Prostate gland (tissue), 2 donors: ENCODE results near the gene EPYC. TPM values are rescaled to one million over a fixed set of nuclear protein-coding genes. Genes with fewer than 3 reads are reported as not detected.

ENCODE experiments used
- DNase-seq: peaks from one replicate; pipeline ENCODE4 v3.0.0-alpha.2; 2019; ENCODE audit warnings: low spot score
- H3K27ac ChIP-seq, 2 donors: fragments of 200-600 bp; sonication (generic); 2 replicates each; pipeline ENCODE4 v1.5.1; 2017 to 2019
- H3K27me3 ChIP-seq: fragments of 200-600 bp; sonication (generic); replicated peaks from 2 replicates; pipeline ENCODE4 v1.5.1; 2019; ENCODE audit not compliant: insufficient read depth
- H3K36me3 ChIP-seq, 2 donors: fragments of 200-600 bp; sonication (generic); 1 replicate in 1 of 2; 2 replicates in 1 of 2; pipeline versions ENCODE4 v1.5.1 to v1.8.1; 2017 to 2019
- H3K4me1 ChIP-seq: fragments of 200-600 bp; sonication (generic); replicated peaks from 2 replicates; pipeline ENCODE4 v1.5.1; 2019
- H3K4me3 ChIP-seq, 2 donors: fragments of 200-600 bp; sonication (generic); 2 replicates each; pipeline ENCODE4 v1.5.1; 2017 to 2019
- H3K9me3 ChIP-seq: fragments of 200-600 bp; sonication (generic); 2 replicates; pipeline ENCODE4 v1.5.1; 2017
- POLR2A ChIP-seq: fragments of 450-650 bp; IDR thresholded peaks from one replicate; pipeline ENCODE4 v1.6.1; 2016; ENCODE audit warnings: antibody characterized with exemption, mild to moderate bottlenecking
- POLR2AphosphoS5 ChIP-seq: sonication (generic); formaldehyde crosslinking; IDR thresholded peaks from one replicate; pipeline ENCODE4 v1.6.1; 2017; ENCODE audit warnings: antibody characterized with exemption
- WGBS: methylation state at CpG from one replicate; pipeline ENCODE4 v1.1.5; 2018; 5-methylcytosine and 5-hydroxymethylcytosine counted together
- intact Hi-C: fragments of 100-400 bp; cut with DNase I; formaldehyde crosslinking; loops from one replicate; pipeline ENCODE4 v1.14.2; 2022
- total RNA-seq, 2 donors: library from RNA; depleted of rRNA; stranded (reverse); fragments of >200 nt; gene quantifications; one replicate each; pipeline ENCODE4 v1.1.0, GENCODE V29; 2016
- TF ChIP-seq, protein P1 (sequence below), 4 experiments: fragments of 200-600 bp in 2 of 4; fragments of 450-650 bp in 2 of 4; sonication (generic) in 2 of 4; IDR thresholded peaks; 1 replicate in 3 of 4; 2 replicates in 1 of 4; pipeline ENCODE4 v1.5.1; 2016 to 2019; ENCODE audit warnings: antibody characterized with exemption in 4 of 4, mild to moderate bottlenecking in 2 of 4, moderate library complexity in 2 of 4

EPYC gene
- total RNA-seq, 2 donors from 2014 or later, result not detected

- intact Hi-C loops, result no loop called here
- Histone ChIP-seq H3K27ac (no peak overlapping the region), H3K36me3 (no peaks in the 10 kb centered on the region), H3K27me3 (no peaks in the 10 kb centered on the region), H3K4me3 (no peak overlapping the region), H3K4me1 (no peaks in the 10 kb centered on the region), H3K9me3 (no peaks in the 10 kb centered on the region)
- TF ChIP-seq, protein P1, sequence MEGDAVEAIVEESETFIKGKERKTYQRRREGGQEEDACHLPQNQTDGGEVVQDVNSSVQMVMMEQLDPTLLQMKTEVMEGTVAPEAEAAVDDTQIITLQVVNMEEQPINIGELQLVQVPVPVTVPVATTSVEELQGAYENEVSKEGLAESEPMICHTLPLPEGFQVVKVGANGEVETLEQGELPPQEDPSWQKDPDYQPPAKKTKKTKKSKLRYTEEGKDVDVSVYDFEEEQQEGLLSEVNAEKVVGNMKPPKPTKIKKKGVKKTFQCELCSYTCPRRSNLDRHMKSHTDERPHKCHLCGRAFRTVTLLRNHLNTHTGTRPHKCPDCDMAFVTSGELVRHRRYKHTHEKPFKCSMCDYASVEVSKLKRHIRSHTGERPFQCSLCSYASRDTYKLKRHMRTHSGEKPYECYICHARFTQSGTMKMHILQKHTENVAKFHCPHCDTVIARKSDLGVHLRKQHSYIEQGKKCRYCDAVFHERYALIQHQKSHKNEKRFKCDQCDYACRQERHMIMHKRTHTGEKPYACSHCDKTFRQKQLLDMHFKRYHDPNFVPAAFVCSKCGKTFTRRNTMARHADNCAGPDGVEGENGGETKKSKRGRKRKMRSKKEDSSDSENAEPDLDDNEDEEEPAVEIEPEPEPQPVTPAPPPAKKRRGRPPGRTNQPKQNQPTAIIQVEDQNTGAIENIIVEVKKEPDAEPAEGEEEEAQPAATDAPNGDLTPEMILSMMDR (IDR thresholded peaks at IDR 0.05), result no peak
- TF ChIP-seq POLR2A (no peak), POLR2AphosphoS5 (no peak)
- no peak for DNase-seq
Measured at GRCh38 chr12:90970911-90971310, 33.9 kb downstream of the EPYC start.

GRCh38 chr12:90970471-90970870 is 34.3 kb downstream of the EPYC start:
- no peaks in the 10 kb centered on the region for H3K9me3 ChIP-seq
- no peaks in the 10 kb centered on the region for H3K4me1 ChIP-seq
- H3K27ac ChIP-seq, result no peak overlapping the region
- H3K27me3 ChIP-seq, result no peaks in the 10 kb centered on the region
- intact Hi-C loops, result no loop called here
- no peak for DNase-seq
- H3K36me3 ChIP-seq, result no peaks in the 10 kb centered on the region
- TF ChIP-seq, protein P1 (IDR thresholded peaks at IDR 0.05), result no peak
- TF ChIP-seq POLR2AphosphoS5 (no peak), POLR2A (no peak)
- H3K4me3 ChIP-seq, result no peak overlapping the region

DNA sequence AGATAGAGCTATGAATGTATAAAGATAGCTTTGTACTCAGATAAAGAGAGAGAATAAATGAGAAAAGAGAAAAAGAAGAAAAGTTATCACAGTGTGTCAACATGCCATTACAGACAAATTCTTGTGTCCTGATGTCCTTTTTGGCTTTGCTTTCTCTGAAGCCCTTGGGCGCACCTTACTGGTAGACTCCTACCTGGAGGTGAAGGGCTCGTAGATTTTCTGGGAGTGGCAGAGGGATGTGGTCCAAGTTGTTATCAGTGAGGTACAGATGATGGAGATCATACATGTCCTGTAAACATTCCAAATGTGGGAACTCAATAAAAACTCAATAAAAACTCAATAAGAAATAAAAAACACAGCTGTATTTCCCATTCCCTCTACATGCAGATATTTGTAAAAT is 34.9 kb downstream of the EPYC start:
- no peaks in the 10 kb centered on the region for H3K27me3 ChIP-seq
- WGBS, result 91% methylated on average over 2 of the region's 2 CpGs
- H3K4me1 ChIP-seq, result no peaks in the 10 kb centered on the region
- intact Hi-C loops, result no loop called here
- no peaks in the 10 kb centered on the region for H3K9me3 ChIP-seq
- H3K27ac ChIP-seq, result no peak overlapping the region
- DNase-seq, result no peak
- no peaks in the 10 kb centered on the region for H3K36me3 ChIP-seq
- H3K4me3 ChIP-seq, result no peak overlapping the region
- TF ChIP-seq POLR2A, result no peak
- no peak for TF ChIP-seq POLR2AphosphoS5
- TF ChIP-seq, protein P1 (IDR thresholded peaks at IDR 0.05), result no peak

GRCh38 chr12:90969346-90969745 is 35.4 kb downstream of the EPYC start:
- 3% methylated on average over 1 of the region's 1 CpG for WGBS
- intact Hi-C loops, result no loop called here

GRCh38 chr12:90965204-90965603 is 39.6 kb downstream of the EPYC start:
- H3K4me3 ChIP-seq, result no peak overlapping the region
- intact Hi-C loops, result no loop called here
- H3K9me3 ChIP-seq, result no peaks in the 10 kb centered on the region
- TF ChIP-seq POLR2AphosphoS5, result no peak
- TF ChIP-seq POLR2A, result no peak
- TF ChIP-seq, protein P1 (IDR thresholded peaks at IDR 0.05), result no peak
- no peak overlapping the region for H3K27ac ChIP-seq
- DNase-seq, result no peak
- no peaks in the 10 kb centered on the region for H3K4me1 ChIP-seq
- H3K27me3 ChIP-seq, result no peaks in the 10 kb centered on the region
- H3K36me3 ChIP-seq, result no peaks in the 10 kb centered on the region
- WGBS, result 87% methylated on average over 2 of the region's 2 CpGs

More at GRCh38 chr12:90969346-90969745, 35.4 kb downstream of the EPYC start:
- H3K4me1 ChIP-seq, result no peaks in the 10 kb centered on the region
- no peak overlapping the region for H3K4me3 ChIP-seq
- TF ChIP-seq POLR2A, result no peak
- TF ChIP-seq, protein P1 (IDR thresholded peaks at IDR 0.05), result no peak
- no peak for TF ChIP-seq POLR2AphosphoS5
- DNase-seq, result no peak
- no peaks in the 10 kb centered on the region for H3K27me3 ChIP-seq
- H3K27ac ChIP-seq, result no peak overlapping the region
- no peaks in the 10 kb centered on the region for H3K36me3 ChIP-seq
- H3K9me3 ChIP-seq, result no peaks in the 10 kb centered on the region
